ENCODE measurements around the gene DIP2A.
"Not testable (repeated sequence)": the region's sequence is repeated elsewhere in the genome, so short reads cannot be mapped to it uniquely, and the experiment has no call there.

DIP2A gene

GRCh38 chr21:46425041-46425440, 33.6 kb upstream of the DIP2A start:
- DNase-seq = no peak

- peak; percentile 17 for DNase-seq
Measured at GRCh38 chr21:46425571-46425970, 33.1 kb upstream of the DIP2A start.

- DNase-seq = no peak
Measured at GRCh38 chr21:46426313-46427046, 32.2 kb upstream of the DIP2A start.

GRCh38 chr21:46427516-46427915, 31.2 kb upstream of the DIP2A start:
- no peak for DNase-seq

- no peak for DNase-seq
Measured at GRCh38 chr21:46428286-46428685, 30.4 kb upstream of the DIP2A start.

- DNase-seq = no peak
Measured at GRCh38 chr21:46428987-46429710, 29.5 kb upstream of the DIP2A start.

- DNase-seq = no peak
Measured at GRCh38 chr21:46429754-46430681, 28.7 kb upstream of the DIP2A start.

- no peak for DNase-seq
Measured at GRCh38 chr21:46431448-46431847, 27.2 kb upstream of the DIP2A start.

- no peak for DNase-seq
Measured at GRCh38 chr21:46431884-46432488, 26.7 kb upstream of the DIP2A start.

GRCh38 chr21:46433116-46433515, 25.6 kb upstream of the DIP2A start:
- DNase-seq = not testable (repeated sequence)

- DNase-seq = no peak
Measured at GRCh38 chr21:46434322-46434958, 24.3 kb upstream of the DIP2A start.

GRCh38 chr21:46435786-46436227, 22.9 kb upstream of the DIP2A start:
- no peak for DNase-seq

- DNase-seq = no peak
Measured at GRCh38 chr21:46436621-46437020, 22.1 kb upstream of the DIP2A start.

- no peak for DNase-seq
Measured at GRCh38 chr21:46437096-46437498, 21.6 kb upstream of the DIP2A start.

GRCh38 chr21:46437511-46437910, 21.2 kb upstream of the DIP2A start:
- DNase-seq = no peak

GRCh38 chr21:46438241-46438640, 20.4 kb upstream of the DIP2A start:
- no peak for DNase-seq

GRCh38 chr21:46439906-46440305, 18.8 kb upstream of the DIP2A start:
- DNase-seq = no peak

GRCh38 chr21:46441331-46441730, 17.4 kb upstream of the DIP2A start:
- no peak for DNase-seq

GRCh38 chr21:46441961-46442498, 16.7 kb upstream of the DIP2A start:
- DNase-seq = no peak

- DNase-seq = no peak
Measured at GRCh38 chr21:46442938-46443337, 15.8 kb upstream of the DIP2A start.

- no peak for DNase-seq
Measured at GRCh38 chr21:46443910-46444309, 14.8 kb upstream of the DIP2A start.

- no peak for DNase-seq
Measured at GRCh38 chr21:46448108-46448507, 10.6 kb upstream of the DIP2A start.
